DND-41 (cell line): Measurements from ENCODE around the gene PRKAG2.

ENCODE experiments used
- CTCF ChIP-seq: IDR thresholded peaks from 2 replicates; pipeline ENCODE4 v1.5.1; 2012; ENCODE audit warnings: borderline replicate concordance, low read length, moderate library complexity, mild to moderate bottlenecking; ENCODE audit not compliant: poor library complexity, severe bottlenecking; ENCODE audit errors: extremely low read depth
- EZH2 ChIP-seq: IDR thresholded peaks from 3 replicates; pipeline ENCODE4 v1.6.1; 2012; ENCODE audit warnings: borderline replicate concordance, low read depth, mild to moderate bottlenecking, moderate library complexity, low read length, inconsistent platforms; ENCODE audit not compliant: severe bottlenecking

DNA sequence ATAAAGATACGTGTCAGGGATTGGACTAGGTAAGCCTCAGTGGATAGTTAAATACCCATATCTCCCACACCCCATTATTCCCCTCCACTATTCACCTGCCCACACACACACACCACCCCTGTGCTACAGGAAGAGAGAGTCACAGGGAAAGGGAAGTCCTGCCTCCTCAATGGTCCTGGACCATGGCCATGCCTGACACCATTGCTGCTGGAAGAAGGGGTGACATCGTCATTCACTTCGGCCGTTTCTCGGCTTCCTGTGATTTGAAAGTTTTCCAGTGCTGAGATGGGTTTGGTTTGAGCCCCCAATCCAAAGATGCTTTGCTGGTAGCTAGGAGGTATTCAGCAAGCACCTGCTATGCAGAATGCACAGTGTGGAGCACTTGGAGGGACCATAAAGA is 18.5 kb downstream of the PRKAG2 start:
- TF ChIP-seq CTCF (no peak), EZH2 (no peak)
